ENCODE data around the gene EXOC7.

EXOC7 gene

GRCh38 chr17:76034428-76035350 lies 68.9 kb downstream of the EXOC7 start:
- H3K4me3 ChIP-seq (replicated peaks; ENCODE audit: low read depth, low read length), result no peak overlapping the region
- TF ChIP-seq CTCF (IDR thresholded peaks at IDR 0.05; ENCODE audit: low read depth, low read length, missing control alignments), result no peak
- no peak for DNase-seq (ENCODE audit: extremely low read depth, low read depth)

- no peak for DNase-seq (ENCODE audit: extremely low read depth, low read depth)
- TF ChIP-seq CTCF (IDR thresholded peaks at IDR 0.05; ENCODE audit: low read depth, low read length, missing control alignments), result no peak
These were observed 70.4 kb downstream of the EXOC7 start for GRCh38 chr17:76033139-76033538.

GRCh38 chr17:76032780-76033108 lies 70.8 kb downstream of the EXOC7 start:
- DNase-seq (ENCODE audit: extremely low read depth, low read depth), result no peak
- H3K4me3 ChIP-seq (replicated peaks; ENCODE audit: low read depth, low read length), result no peak overlapping the region
- no peak for TF ChIP-seq CTCF (IDR thresholded peaks at IDR 0.05; ENCODE audit: low read depth, low read length, missing control alignments)

More at GRCh38 chr17:76033139-76033538, 70.4 kb downstream of the EXOC7 start:
- no peak overlapping the region for H3K4me3 ChIP-seq (replicated peaks; ENCODE audit: low read depth, low read length)

GRCh38 chr17:76032073-76032779 lies 71.4 kb downstream of the EXOC7 start:
- no peak overlapping the region for H3K4me3 ChIP-seq (replicated peaks; ENCODE audit: low read depth, low read length)
- TF ChIP-seq CTCF (IDR thresholded peaks at IDR 0.05; ENCODE audit: low read depth, low read length, missing control alignments), result no peak
- no peak for DNase-seq (ENCODE audit: extremely low read depth, low read depth)
